Measurements from ENCODE around the gene MAGEA8.
"Not testable (repeated sequence)": the region's sequence is repeated elsewhere in the genome, so short reads cannot be mapped to it uniquely, and the experiment has no call there.

- not testable (repeated sequence) for TF ChIP-seq LEF1 (IDR thresholded peaks at IDR 0.05); EHMT2 (IDR thresholded peaks at IDR 0.05); CTCF (IDR thresholded peaks at IDR 0.05 in 2 of 3, conservative IDR thresholded peaks at IDR 0.05 in 1 of 3; ENCODE audit: insufficient read depth in 2 of 3, low read depth in 1 of 3, low read length in 3 of 3); PBX2 (CRISPR knock-in tag; IDR thresholded peaks at IDR 0.05; ENCODE audit: low read depth); PBX2 (tag; conservative IDR thresholded peaks at IDR 0.05; ENCODE audit: low read depth); ZNF512 (tag; IDR thresholded peaks at IDR 0.05); CREB1 (IDR thresholded peaks at IDR 0.05); CREB1 (CRISPR knock-in tag; IDR thresholded peaks at IDR 0.05); MTF1 (CRISPR knock-in tag; IDR thresholded peaks at IDR 0.05; ENCODE audit: borderline replicate concordance); HDAC6 (IDR thresholded peaks at IDR 0.05; ENCODE audit: low read depth, low read length)
Measured at GRCh38 chrX:149836728-149837127, 44.3 kb upstream of the MAGEA8 start.

All from K562 (cell line).